ENCODE results near the gene TNIP3.

Gene TNIP3

GRCh38 chr4:121098266-121098665 lies 65.9 kb downstream of the TNIP3 start:
- H3K79me2 ChIP-seq (ENCODE audit: low read length): no peaks in the 10 kb centered on the region

GRCh38 chr4:121096629-121097028 lies 67.5 kb downstream of the TNIP3 start:
- no peak overlapping the region for H3K4me2 ChIP-seq (ENCODE audit: low read length)
- no peak overlapping the region for H3K9ac ChIP-seq (ENCODE audit: low read length)
- no peaks in the 10 kb centered on the region for H4K20me1 ChIP-seq (ENCODE audit: insufficient read depth, low read length)
- no peak overlapping the region for H3K27ac ChIP-seq (ENCODE audit: low read length)
- no peaks in the 10 kb centered on the region for H3K9me3 ChIP-seq (ENCODE audit: insufficient read depth, low read length)
- peaks cover 15% of the 10 kb centered on the region for H3K4me1 ChIP-seq (ENCODE audit: low read length)
- H3K36me3 ChIP-seq (replicated peaks; ENCODE audit: low read depth, low read length): no peaks in the 10 kb centered on the region
- peaks cover 11% of the 10 kb centered on the region; the same call in 1 of the 2 replicates for H3K27me3 ChIP-seq (ENCODE audit: low read depth, low read length)
- no peaks in the 10 kb centered on the region for H3K79me2 ChIP-seq (ENCODE audit: low read length)
- no peak overlapping the region for H3K4me3 ChIP-seq (ENCODE audit: low read length)
- H2AFZ ChIP-seq (ENCODE audit: low read depth, low read length): no peak overlapping the region
- TF ChIP-seq CTCF (IDR thresholded peaks at IDR 0.05; ENCODE audit: low read depth, low read length) (peak; percentile 69), EZH2phosphoT487 (IDR thresholded peaks at IDR 0.05; ENCODE audit: low read depth) (no peak)

More at GRCh38 chr4:121098266-121098665, 65.9 kb downstream of the TNIP3 start:
- H4K20me1 ChIP-seq (ENCODE audit: insufficient read depth, low read length): no peaks in the 10 kb centered on the region
- no peak overlapping the region for H3K9ac ChIP-seq (ENCODE audit: low read length)
- no peaks in the 10 kb centered on the region for H3K9me3 ChIP-seq (ENCODE audit: insufficient read depth, low read length)
- H3K27ac ChIP-seq (ENCODE audit: low read length): no peak overlapping the region
- H3K4me1 ChIP-seq (ENCODE audit: low read length): peaks cover 12% of the 10 kb centered on the region
- peaks cover 11% of the 10 kb centered on the region; the same call in 1 of the 2 replicates for H3K27me3 ChIP-seq (ENCODE audit: low read depth, low read length)
- TF ChIP-seq CTCF (IDR thresholded peaks at IDR 0.05; ENCODE audit: low read depth, low read length): no peak
- TF ChIP-seq EZH2phosphoT487 (IDR thresholded peaks at IDR 0.05; ENCODE audit: low read depth): no peak
- no peak overlapping the region for H3K4me3 ChIP-seq (ENCODE audit: low read length)
- H3K4me2 ChIP-seq (ENCODE audit: low read length): no peak overlapping the region
- no peaks in the 10 kb centered on the region for H3K36me3 ChIP-seq (replicated peaks; ENCODE audit: low read depth, low read length)
- H2AFZ ChIP-seq (ENCODE audit: low read depth, low read length): no peak overlapping the region

- H3K36me3 ChIP-seq (replicated peaks; ENCODE audit: low read depth, low read length): no peaks in the 10 kb centered on the region
- TF ChIP-seq CTCF (IDR thresholded peaks at IDR 0.05; ENCODE audit: low read depth, low read length) (no peak), EZH2phosphoT487 (IDR thresholded peaks at IDR 0.05; ENCODE audit: low read depth) (no peak)
- H3K9ac ChIP-seq (ENCODE audit: low read length): no peak overlapping the region
- H3K4me2 ChIP-seq (ENCODE audit: low read length): no peak overlapping the region
- H4K20me1 ChIP-seq (ENCODE audit: insufficient read depth, low read length): no peaks in the 10 kb centered on the region
- peaks cover 15% of the 10 kb centered on the region for H3K4me1 ChIP-seq (ENCODE audit: low read length)
- no peak overlapping the region for H2AFZ ChIP-seq (ENCODE audit: low read depth, low read length)
- no peak overlapping the region for H3K27ac ChIP-seq (ENCODE audit: low read length)
- no peak overlapping the region for H3K4me3 ChIP-seq (ENCODE audit: low read length)
- H3K79me2 ChIP-seq (ENCODE audit: low read length): no peaks in the 10 kb centered on the region
- H3K9me3 ChIP-seq (ENCODE audit: insufficient read depth, low read length): no peaks in the 10 kb centered on the region
- H3K27me3 ChIP-seq (ENCODE audit: low read depth, low read length): peaks cover 11% of the 10 kb centered on the region; the same call in 1 of the 2 replicates
Measured at GRCh38 chr4:121096191-121096590, 67.9 kb downstream of the TNIP3 start.

GRCh38 chr4:121094297-121094966 lies 69.7 kb downstream of the TNIP3 start:
- H3K27ac ChIP-seq (ENCODE audit: low read length): no peak overlapping the region
- H3K36me3 ChIP-seq (replicated peaks; ENCODE audit: low read depth, low read length): no peaks in the 10 kb centered on the region
- 0 out of 2 replicates have a peak, but pooled peaks cover 1% of the 10 kb centered on the region for H3K27me3 ChIP-seq (ENCODE audit: low read depth, low read length)
- peaks cover 15% of the 10 kb centered on the region for H3K4me1 ChIP-seq (ENCODE audit: low read length)
- TF ChIP-seq EZH2phosphoT487 (IDR thresholded peaks at IDR 0.05; ENCODE audit: low read depth) (no peak), CTCF (IDR thresholded peaks at IDR 0.05; ENCODE audit: low read depth, low read length) (no peak)
- no peak overlapping the region for H3K4me3 ChIP-seq (ENCODE audit: low read length)
- H3K79me2 ChIP-seq (ENCODE audit: low read length): no peaks in the 10 kb centered on the region
- no peaks in the 10 kb centered on the region for H4K20me1 ChIP-seq (ENCODE audit: insufficient read depth, low read length)
- H3K4me2 ChIP-seq (ENCODE audit: low read length): no peak overlapping the region
- H3K9ac ChIP-seq (ENCODE audit: low read length): no peak overlapping the region
- H2AFZ ChIP-seq (ENCODE audit: low read depth, low read length): no peak overlapping the region
- H3K9me3 ChIP-seq (ENCODE audit: insufficient read depth, low read length): no peaks in the 10 kb centered on the region

Data from OCI-LY3 (cell line).